MCF 10A (cell line): ENCODE measurements around the gene COMMD1. TPM values are rescaled to one million over a fixed set of nuclear protein-coding genes. Genes with fewer than 3 reads are reported as not detected.
"Not testable (repeated sequence)": the region's sequence is repeated elsewhere in the genome, so short reads cannot be mapped to it uniquely, and the experiment has no call there.

Experiments
- BruUV-seq: library from RNA; stranded (reverse); fragments of 400-500 nt; replicated peaks from 2 replicates; lab custom pipeline; 2021; lab: Mats Ljungman, UMichigan
- CTCF ChIA-PET: fragments of 300-600 bp; sonication (Branson Sonifier 250); formaldehyde crosslinking; extraction: SDS; loops from one replicate; lab custom pipeline; 2021; ENCODE audit warnings: antibody characterized with exemption, inconsistent platforms; lab: Yijun Ruan, JAX
- POLR2A ChIA-PET: fragments of 300-600, 350-650 bp; sonication (Branson Sonifier 250); formaldehyde crosslinking; extraction: SDS; loops from one replicate; lab custom pipeline; 2020; ENCODE audit warnings: antibody characterized with exemption, inconsistent platforms; lab: Yijun Ruan, JAX
- DNase-seq: peaks from one replicate; pipeline ENCODE4 v3.0.0-alpha.2; 2018; ENCODE audit not compliant: unreplicated experiment
- H3K27ac Mint-ChIP-seq: one replicate; pipeline ENCODE4 v1.8.0; 2022; ENCODE audit warnings: mild to moderate bottlenecking, low read depth, mixed read lengths; ENCODE audit not compliant: unreplicated experiment
- H3K27me3 Mint-ChIP-seq: one replicate; pipeline ENCODE4 v1.8.0; 2022; ENCODE audit warnings: mixed read lengths; ENCODE audit not compliant: insufficient read depth, unreplicated experiment
- H3K36me3 Mint-ChIP-seq: one replicate; pipeline ENCODE4 v1.8.0; 2022; ENCODE audit warnings: mild to moderate bottlenecking, moderate library complexity, mixed read lengths; ENCODE audit not compliant: insufficient read depth, unreplicated experiment
- H3K4me1 Mint-ChIP-seq: one replicate; pipeline ENCODE4 v1.8.0; 2022; ENCODE audit warnings: mixed read lengths; ENCODE audit not compliant: insufficient read depth, unreplicated experiment
- H3K4me3 Mint-ChIP-seq: one replicate; pipeline ENCODE4 v1.8.0; 2022; ENCODE audit warnings: mild to moderate bottlenecking, moderate library complexity, mixed read lengths; ENCODE audit not compliant: unreplicated experiment
- H3K9me3 Mint-ChIP-seq: one replicate; pipeline ENCODE4 v1.8.0; 2022; ENCODE audit warnings: mixed read lengths; ENCODE audit not compliant: unreplicated experiment
- CTCF ChIP-seq: fragments of 200-600 bp; IDR thresholded peaks from one replicate; pipeline ENCODE4 v1.8.0; 2022; ENCODE audit warnings: antibody characterized with exemption, mild to moderate bottlenecking; ENCODE audit not compliant: unreplicated experiment
- intact Hi-C: fragments of 100-400 bp; cut with micrococcal nuclease; formaldehyde crosslinking; loops from 2 replicates; pipeline ENCODE4 v1.14.1; 2022
- total RNA-seq: library from RNA; stranded (reverse); gene quantifications from 2 replicates; pipeline ENCODE4 v1.2.3, GENCODE V29; 2022

The COMMD1 gene
- total RNA-seq, 1 experiment from 2014 or later: 33.8 TPM

- intact Hi-C loops: no loop called here
- Mint-ChIP-seq H3K27ac (no peak overlapping the region), H3K27me3 (no peaks in the 10 kb centered on the region), H3K9me3 (no peaks in the 10 kb centered on the region), H3K36me3 (no peaks in the 10 kb centered on the region), H3K4me3 (no peak overlapping the region), H3K4me1 (peaks cover 9% of the 10 kb centered on the region)
- TF ChIP-seq CTCF: no peak
- BruUV-seq: no TSS peak
- CTCF ChIA-PET: no interaction called here
- DNase-seq: no peak
- POLR2A ChIA-PET: interaction anchor here (1.2 kb wide), 1 partner anchor 17 kb away, joined by 3 read pairs; no protein-coding TSS in a partner anchor
These were observed 46.8 kb downstream of the COMMD1 start for GRCh38 chr2:61952288-61952687.

- H3K27me3 Mint-ChIP-seq, H3K9me3 Mint-ChIP-seq, H3K27ac Mint-ChIP-seq, H3K4me1 Mint-ChIP-seq, H3K36me3 Mint-ChIP-seq, H3K4me3 Mint-ChIP-seq, DNase-seq, intact Hi-C loops, BruUV-seq: not testable (repeated sequence)
- POLR2A ChIA-PET: interaction anchor here (0.6 to 1.1 kb wide), 5 partner anchors 11 to 915 kb away, joined by 3 to 5 read pairs (median 3); no protein-coding TSS in a partner anchor
- CTCF ChIA-PET: interaction anchor here (0.6 to 1.1 kb wide), 3 partner anchors 11 to 422 kb away, joined by 3 to 8 read pairs (median 3); no protein-coding TSS in a partner anchor
These were observed 49.4 kb downstream of the COMMD1 start for GRCh38 chr2:61954856-61955255.

GRCh38 chr2:61959381-61960293 is 54.2 kb downstream of the COMMD1 start:
- Mint-ChIP-seq H3K9me3 (peaks cover 15% of the 10 kb centered on the region), H3K27me3 (no peaks in the 10 kb centered on the region), H3K4me3 (no peak overlapping the region), H3K36me3 (no peaks in the 10 kb centered on the region), H3K27ac (peak overlapping the region; percentile 75), H3K4me1 (peaks cover 7% of the 10 kb centered on the region)
- TF ChIP-seq CTCF: no peak
- no TSS peak for BruUV-seq
- intact Hi-C loops: no loop called here
- peak; percentile 41 for DNase-seq
- ChIA-PET CTCF (interaction anchor here (0.8 kb wide), 1 partner anchor 115 kb away, joined by 3 read pairs; no protein-coding TSS in a partner anchor), POLR2A (interaction anchor here (0.6 to 2.4 kb wide), 4 partner anchors 10 to 1009 kb away, joined by 3 to 18 read pairs (median 5); no protein-coding TSS in a partner anchor)

GRCh38 chr2:61961231-61961901 is 55.9 kb downstream of the COMMD1 start:
- Mint-ChIP-seq H3K4me3 (no peak overlapping the region), H3K9me3 (peaks cover 15% of the 10 kb centered on the region), H3K27ac (no peak overlapping the region), H3K4me1 (peaks cover 7% of the 10 kb centered on the region), H3K27me3 (no peaks in the 10 kb centered on the region), H3K36me3 (no peaks in the 10 kb centered on the region)
- POLR2A ChIA-PET: interaction anchor here (2.4 kb wide), 1 partner anchor 8 kb away, joined by 18 read pairs; no protein-coding TSS in a partner anchor
- DNase-seq: peak; percentile 27
- intact Hi-C loops: no loop called here
- CTCF ChIA-PET: no interaction called here
- BruUV-seq: no TSS peak
- no peak for TF ChIP-seq CTCF
